ENCODE measurements around the gene AQR. TPM values are rescaled to one million over a fixed set of nuclear protein-coding genes. Genes with fewer than 3 reads are reported as not detected.

AQR gene
- total and polyA plus RNA-seq, 2 of the 4 experiments (the other 2 are of a cell fraction): 17.9 to 29.6 TPM

DNA sequence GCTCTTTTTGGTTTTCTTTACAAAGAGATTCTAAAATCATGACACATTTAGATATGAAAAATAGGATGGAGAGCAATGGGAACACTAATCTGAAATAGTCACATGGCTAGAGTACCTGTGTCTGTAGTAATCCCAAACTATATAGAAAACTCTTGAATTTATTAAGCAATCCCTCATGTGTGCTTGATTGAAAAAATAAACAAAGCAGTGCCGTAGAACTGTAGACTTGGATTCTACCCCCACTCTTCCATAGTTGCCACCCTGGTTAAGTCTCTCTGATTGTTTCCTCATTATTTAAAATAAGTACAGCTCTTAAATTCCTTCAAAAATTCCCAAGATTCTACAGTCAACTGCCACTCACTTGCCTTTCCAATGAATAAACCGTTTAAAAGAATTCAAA is 115.3 kb downstream of the AQR start:
- H3K27ac ChIP-seq (ENCODE audit: insufficient read depth, low read length): no peak overlapping the region
- H3K4me1 ChIP-seq (ENCODE audit: control insufficient read depth, insufficient read depth, low read length): peaks cover 3% of the 10 kb centered on the region
- H2AFZ ChIP-seq (replicated peaks; ENCODE audit: low read length, poor library complexity): no peak overlapping the region
- H3K9me3 ChIP-seq (ENCODE audit: control insufficient read depth, insufficient read depth, low read length): no peaks in the 10 kb centered on the region
- H4K8ac ChIP-seq (ENCODE audit: low read depth in 2 of 2, low read length in 2 of 2): no peak overlapping the region
- H3K14ac ChIP-seq (replicated peaks; ENCODE audit: low read depth, low read length): no peak overlapping the region
- H2BK120ac ChIP-seq (ENCODE audit: low read depth, low read length): no peak overlapping the region
- no peak overlapping the region for H2AK9ac ChIP-seq (replicated peaks; ENCODE audit: low read depth, low read length, poor library complexity)
- no peak overlapping the region for H2AK5ac ChIP-seq (ENCODE audit: low read depth, low read length)
- intact Hi-C loops (cut with micrococcal nuclease) (no loop called here), dilution Hi-C loops (cut with HindIII; ENCODE audit: low sequenced_read_pairs, unreplicated experiment) (no loop called here), in situ Hi-C loops (cut with MboI; ENCODE audit: low sequenced_read_pairs) (no loop called here)
- H3K23ac ChIP-seq (ENCODE audit: low read depth, low read length): no peak overlapping the region
- no peak overlapping the region for H3K4me2 ChIP-seq (ENCODE audit: low read depth, low read length)
- H4K5ac ChIP-seq (ENCODE audit: low read depth, low read length): no peak overlapping the region
- H4K91ac ChIP-seq (ENCODE audit: insufficient read depth, low read depth, low read length): no peak overlapping the region
- H3K9ac ChIP-seq (ENCODE audit: low read depth, low read length): no peak overlapping the region
- 0 out of 2 replicates have a peak, but pooled peaks cover 3% of the 10 kb centered on the region for H3K9me1 ChIP-seq (ENCODE audit: insufficient read depth, low read length)
- no CpG with 5 or more reads among the region's 2 CpGs for WGBS, 2 experiments (ENCODE audit: extremely low coverage in 2 of 2, insufficient read length in 1 of 2)
- no peak overlapping the region for H3K18ac ChIP-seq (ENCODE audit: low read depth, low read length)
- no peak overlapping the region for H3K4ac ChIP-seq (ENCODE audit: low read depth, low read length)
- no peak overlapping the region for H3K4me3 ChIP-seq (ENCODE audit: insufficient read depth, low read depth, low read length)
- TF ChIP-seq USF2 (IDR thresholded peaks at IDR 0.05; ENCODE audit: low read depth, low read length) (no peak), POLR2A (IDR thresholded peaks at IDR 0.05; ENCODE audit: low read depth, low read length) (no peak), MXI1 (IDR thresholded peaks at IDR 0.05; ENCODE audit: borderline replicate concordance, low read depth, low read length) (no peak)
- peaks cover 5% of the 10 kb centered on the region for H3K36me3 ChIP-seq (ENCODE audit: control insufficient read depth, insufficient read depth, low read length)
- POLR2A ChIA-PET (ENCODE audit: unreplicated experiment): no interaction called here
- no peaks in the 10 kb centered on the region for H4K20me1 ChIP-seq (ENCODE audit: insufficient read depth, low read length)
- CTCF ChIA-PET: interaction anchor here (0.6 kb wide), 2 partner anchors 24 to 65 kb away, joined by 3 to 5 read pairs; no protein-coding TSS in a partner anchor
- DNase-seq (no peak), ATAC-seq (ENCODE audit: low read depth) (no peak)
- no peaks in the 10 kb centered on the region for H3K27me3 ChIP-seq (ENCODE audit: control insufficient read depth, insufficient read depth, low read length)
- BruUV-seq (replicated peaks): no TSS peak
- H3K56ac ChIP-seq (ENCODE audit: extremely low read depth, insufficient read depth, low read length): no peak overlapping the region
- 0 out of 4 replicates have a peak, but pooled peaks cover 0 to 3% of the 10 kb centered on the region in 2 experiments for H3K79me1 ChIP-seq (ENCODE audit: low read depth in 1 of 2, low read length in 2 of 2)
- no peak overlapping the region for H2BK5ac ChIP-seq (ENCODE audit: low read depth, low read length, poor library complexity, severe bottlenecking)
- H2BK15ac ChIP-seq (ENCODE audit: low read depth, low read length): no peak overlapping the region
- no peak overlapping the region for H2BK20ac ChIP-seq (ENCODE audit: low read depth, low read length)

All from IMR-90 (cell line).